ENCODE results near the gene LHPP.
"Not testable (repeated sequence)": the region's sequence is repeated elsewhere in the genome, so short reads cannot be mapped to it uniquely, and the experiment has no call there.

Gene LHPP

DNA sequence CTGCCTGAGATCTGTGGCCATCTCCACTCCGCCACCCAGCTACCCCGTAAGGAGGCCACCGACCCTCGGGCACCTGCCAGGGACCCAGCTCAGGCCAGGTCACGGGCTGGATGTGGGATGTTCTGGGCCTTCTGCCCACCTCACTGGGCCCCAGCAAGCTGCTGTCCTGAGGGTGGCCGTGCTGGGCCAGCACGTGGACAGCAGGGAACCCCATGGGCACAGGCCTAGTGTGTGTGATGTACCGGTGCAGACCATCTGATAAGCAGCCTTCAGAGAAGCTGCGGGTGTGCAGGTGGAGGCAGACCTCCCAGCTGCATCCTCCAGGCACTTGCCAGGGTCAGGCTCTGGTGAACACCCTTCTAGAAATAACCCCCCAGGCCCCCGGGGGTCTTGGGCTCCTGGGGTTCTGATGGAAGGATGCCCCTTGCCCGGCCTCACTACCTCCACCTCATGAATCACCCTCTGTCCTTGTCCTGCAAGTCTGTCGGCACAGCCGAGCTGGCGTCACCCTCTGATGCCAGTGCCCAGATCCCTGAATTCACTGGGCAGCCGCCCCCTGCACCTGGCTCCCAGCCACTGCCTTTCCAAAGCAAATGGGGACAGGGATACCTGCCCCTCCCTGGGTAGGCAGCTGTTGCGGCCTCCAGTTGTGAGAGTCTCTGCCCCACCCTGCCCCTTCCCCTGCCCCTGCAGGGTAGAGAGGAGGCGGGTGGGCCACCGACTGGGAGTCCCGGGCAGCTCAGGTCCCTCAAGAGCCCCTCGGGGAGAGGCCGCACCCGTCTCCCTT, 142.8 kb downstream of the LHPP start:
- no peak for DNase-seq (ENCODE audit: low read depth in 2 of 2, low spot score in 1 of 2)

DNA sequence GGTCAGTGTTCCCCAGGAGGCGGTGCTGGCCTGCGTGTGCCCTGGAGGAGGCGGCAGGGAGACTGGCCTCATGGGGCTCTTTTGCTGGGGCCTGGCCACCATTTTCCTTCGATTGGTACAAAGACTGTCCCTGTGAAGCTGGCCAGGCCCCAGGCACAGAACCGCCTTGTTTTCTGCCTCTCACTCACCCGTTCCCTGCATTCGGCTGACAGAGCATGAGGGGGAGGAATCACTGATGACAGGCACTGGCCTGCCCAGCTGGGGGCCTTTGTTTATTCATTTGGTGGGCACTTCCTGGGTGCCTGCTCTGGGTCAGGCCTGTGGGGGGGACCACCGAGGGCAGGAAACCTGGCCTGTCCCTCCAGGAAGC, 143.4 kb downstream of the LHPP start:
- DNase-seq (ENCODE audit: low read depth in 2 of 2, low spot score in 1 of 2) = no peak

DNA sequence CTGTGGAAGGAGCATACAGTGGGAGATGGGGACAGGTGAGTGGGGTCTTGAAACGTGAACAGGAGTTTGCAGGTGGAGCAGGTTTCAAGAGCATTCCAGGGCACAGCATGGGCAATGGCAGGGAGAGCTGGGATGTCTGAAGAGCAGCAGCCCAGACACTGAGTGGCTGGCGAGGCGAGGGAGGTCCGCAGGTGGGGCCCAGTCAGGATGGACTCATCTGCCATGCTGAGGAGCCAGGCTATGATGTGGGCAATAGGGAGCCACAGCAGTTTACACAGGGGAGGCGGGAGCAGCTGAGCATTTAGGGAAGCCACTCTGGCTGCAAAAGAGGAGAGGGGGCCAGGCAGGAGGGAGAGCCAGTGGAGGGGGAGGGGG, 143.8 kb downstream of the LHPP start:
- DNase-seq (ENCODE audit: low read depth in 2 of 2, low spot score in 1 of 2) = no peak

DNA sequence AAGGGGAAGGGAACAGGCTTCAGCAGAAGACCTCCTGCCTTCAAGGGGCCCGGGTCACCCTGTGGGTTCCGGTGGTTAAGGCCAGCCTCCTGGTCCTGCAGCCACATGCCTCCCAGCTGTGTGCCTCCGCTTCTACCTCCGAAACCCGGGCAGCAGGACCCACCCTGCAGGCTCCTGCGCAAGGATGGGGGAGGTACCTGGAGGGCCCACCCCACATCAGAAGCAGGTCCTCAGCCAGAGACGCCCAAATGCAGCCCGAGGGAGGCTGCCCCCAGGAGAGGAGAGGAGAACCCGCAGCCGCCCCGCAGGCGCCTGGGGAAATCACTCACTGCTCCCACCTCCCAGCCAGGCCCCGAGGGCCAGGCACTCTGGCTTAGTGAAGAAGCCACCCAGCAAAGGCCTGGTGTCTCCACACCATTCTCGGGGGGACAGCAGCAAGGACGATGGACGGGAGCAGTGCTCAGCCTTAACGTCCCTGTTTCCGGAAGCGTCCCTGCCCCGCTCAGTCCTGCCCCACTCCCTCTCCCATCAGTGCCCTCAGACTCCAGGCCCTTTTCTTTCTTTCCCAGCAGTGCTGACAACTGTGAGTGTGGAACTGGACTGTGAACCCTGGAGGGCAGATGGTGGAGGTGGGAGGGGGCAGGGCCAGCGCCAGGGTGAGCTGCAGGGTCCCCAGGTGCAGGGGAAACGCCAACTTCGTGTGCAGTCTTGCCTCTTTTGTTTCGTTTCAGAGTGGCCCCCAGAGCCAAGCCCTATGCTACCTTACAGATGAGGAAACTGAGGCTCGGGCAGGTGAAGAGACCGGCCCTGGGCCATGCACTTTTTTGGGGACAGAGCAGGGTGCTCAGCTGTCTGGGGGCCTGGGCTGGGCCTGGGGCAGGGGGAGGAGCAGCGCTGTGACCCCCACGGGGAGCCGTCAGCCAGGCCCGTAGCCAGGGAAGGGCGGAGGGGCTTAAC, 144.5 kb downstream of the LHPP start:
- DNase-seq (ENCODE audit: low read depth in 2 of 2, low spot score in 1 of 2) = no peak

DNA sequence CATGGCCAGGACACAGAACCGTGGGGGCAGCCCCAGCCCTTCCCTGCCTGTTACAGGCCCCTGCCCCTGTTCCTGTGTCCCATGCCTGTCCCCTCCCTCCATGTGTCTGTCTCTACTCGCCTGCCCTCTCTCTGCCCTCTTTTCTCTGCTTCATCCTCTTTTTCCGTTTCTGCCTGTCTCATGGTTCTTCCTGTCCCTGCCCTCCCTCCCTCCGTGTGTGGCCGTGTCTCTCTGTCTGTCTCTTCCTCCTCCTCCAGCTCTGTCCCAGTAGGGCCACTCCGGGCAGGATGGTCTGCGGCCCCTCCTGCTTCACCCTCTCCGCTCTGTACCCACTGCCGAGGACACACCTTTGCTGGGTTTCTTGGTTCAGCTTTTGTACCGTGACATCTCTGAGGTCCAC, 145.2 kb downstream of the LHPP start:
- DNase-seq (ENCODE audit: low read depth in 2 of 2, low spot score in 1 of 2) = no peak

DNA sequence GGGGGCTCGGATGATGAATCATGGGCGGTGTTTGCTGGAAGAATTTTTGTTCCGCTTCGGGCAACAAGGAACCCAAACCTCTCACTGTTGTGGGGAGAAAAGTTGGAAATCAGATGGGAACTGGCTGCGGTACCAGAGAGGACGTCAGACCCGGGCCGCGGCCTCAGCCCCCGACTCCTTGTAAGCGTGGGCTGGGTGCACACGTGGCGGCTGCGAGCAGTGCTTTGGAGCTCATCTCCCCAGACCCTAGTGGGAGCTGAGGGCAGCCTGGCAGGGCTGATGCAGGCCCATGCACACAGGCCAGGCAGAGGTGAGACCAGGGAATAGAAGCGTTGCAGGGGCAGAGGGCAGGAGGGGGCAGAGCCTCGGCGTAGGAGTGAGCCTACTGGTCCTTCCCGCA, 146.1 kb downstream of the LHPP start:
- no peak for DNase-seq (ENCODE audit: low read depth in 2 of 2, low spot score in 1 of 2)

DNA sequence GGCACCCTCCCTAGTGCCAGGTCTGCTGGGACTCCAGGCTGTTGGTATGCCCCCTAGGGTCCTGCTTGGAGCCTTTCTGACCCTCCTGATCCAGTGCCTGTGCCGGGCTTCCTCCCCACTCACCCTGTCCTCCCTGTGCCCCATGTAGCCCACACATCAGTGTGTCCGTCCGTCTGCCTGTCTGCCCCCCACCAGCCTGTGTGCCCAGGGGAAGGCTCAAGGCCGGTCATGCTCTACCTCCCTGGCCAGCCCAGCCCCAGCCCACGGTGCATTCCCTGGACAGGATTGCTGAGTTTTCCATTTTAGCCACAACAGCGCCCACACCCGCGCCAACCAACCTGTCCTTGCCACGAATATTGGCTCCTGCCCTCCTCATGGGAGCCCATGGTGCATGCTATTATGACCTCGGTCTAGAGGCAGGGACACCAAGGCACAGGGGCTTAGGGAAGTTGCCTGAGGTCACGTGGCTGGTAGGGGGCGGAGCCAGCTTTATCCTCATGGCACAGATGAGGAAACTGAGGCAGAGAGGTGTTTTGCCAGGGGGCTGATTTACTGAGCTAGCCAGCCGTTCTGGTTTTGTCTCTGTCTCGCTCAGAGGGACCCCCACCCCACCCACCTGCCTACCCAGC, 146.6 kb downstream of the LHPP start:
- no peak for DNase-seq (ENCODE audit: low read depth in 2 of 2, low spot score in 1 of 2)

DNA sequence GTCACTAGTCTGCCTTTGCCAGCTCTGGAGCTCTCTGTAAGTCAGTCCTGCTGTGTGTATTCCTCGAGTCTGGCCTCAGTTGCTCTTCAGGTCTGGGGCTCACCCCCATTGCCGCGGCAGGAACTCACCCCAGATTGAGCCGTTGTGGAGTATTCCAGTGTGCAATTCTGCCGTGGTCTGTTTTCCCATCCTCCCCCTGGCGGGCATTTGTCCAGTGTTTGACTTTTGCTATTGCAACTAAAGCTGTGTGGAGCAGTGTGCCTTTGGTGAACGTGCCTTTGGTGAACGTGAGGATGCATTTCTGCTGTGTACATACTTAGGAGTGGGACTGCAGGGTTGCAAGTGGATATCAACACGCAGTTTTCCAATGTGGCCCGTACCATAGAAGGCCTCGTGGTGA, 148.1 kb downstream of the LHPP start:
- DNase-seq (ENCODE audit: low read depth in 2 of 2, low spot score in 1 of 2) = no peak

DNA sequence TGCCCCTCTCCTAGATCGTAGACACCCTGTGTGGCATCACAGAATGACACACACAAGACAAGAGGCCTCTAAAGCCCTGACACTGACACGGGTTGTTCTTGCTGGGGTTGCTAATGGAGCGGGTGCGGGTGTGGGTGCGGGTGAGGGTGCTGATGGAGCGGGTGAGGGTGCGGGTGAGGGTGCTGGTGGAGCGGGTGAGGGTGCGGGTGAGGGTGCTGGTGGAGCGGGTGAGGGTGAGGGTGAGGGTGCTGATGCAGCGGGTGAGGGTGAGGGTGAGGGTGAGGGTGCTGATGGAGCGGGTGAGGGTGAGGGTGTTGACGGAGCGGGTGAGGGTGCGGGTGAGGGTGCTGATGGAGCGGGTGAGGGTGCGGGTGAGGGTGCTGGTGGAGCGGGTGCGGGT, 148.6 kb downstream of the LHPP start:
- DNase-seq (ENCODE audit: low read depth in 2 of 2, low spot score in 1 of 2) = not testable (repeated sequence)

DNA sequence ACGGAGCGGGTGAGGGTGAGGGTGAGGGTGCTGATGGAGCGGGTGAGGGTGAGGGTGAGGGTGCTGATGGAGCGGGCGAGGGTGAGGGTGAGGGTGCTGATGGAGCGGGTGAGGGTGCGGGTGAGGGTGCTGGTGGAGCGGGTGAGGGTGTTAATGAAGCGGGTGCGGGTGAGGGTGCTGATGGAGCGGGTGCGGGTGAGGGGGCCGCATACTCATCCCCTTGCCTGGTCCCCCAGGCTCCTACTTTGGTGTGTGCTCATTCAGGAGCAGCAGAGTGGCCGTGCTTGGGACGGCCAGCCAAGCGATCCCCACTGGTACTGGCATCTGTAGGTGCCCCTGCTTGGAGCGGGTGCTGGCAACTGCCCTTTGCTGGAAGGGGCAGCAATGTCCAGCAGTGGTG, 149.2 kb downstream of the LHPP start:
- not testable (repeated sequence) for DNase-seq (ENCODE audit: low read depth in 2 of 2, low spot score in 1 of 2)

DNA sequence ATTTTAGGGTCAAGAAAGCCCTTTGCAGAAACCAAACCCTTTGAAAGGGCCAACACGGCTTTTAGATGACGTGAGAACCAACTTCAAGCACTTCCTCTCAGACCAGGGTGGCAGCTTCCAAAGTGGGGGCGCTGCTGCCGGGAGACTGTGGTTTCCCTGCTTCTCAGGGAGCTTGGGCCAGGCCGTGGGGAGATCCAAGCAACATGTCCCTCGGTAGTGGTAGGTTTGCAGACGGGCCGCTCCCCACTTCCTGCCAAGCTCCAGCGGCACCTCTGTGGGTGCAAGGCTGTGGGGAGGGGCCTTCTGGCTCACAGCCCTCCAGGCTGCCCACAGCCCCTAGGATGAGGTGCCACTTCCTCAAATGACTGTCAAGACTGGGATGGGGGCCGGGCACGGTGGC, 150.1 kb downstream of the LHPP start:
- no peak for DNase-seq (ENCODE audit: low read depth in 2 of 2, low spot score in 1 of 2)

DNA sequence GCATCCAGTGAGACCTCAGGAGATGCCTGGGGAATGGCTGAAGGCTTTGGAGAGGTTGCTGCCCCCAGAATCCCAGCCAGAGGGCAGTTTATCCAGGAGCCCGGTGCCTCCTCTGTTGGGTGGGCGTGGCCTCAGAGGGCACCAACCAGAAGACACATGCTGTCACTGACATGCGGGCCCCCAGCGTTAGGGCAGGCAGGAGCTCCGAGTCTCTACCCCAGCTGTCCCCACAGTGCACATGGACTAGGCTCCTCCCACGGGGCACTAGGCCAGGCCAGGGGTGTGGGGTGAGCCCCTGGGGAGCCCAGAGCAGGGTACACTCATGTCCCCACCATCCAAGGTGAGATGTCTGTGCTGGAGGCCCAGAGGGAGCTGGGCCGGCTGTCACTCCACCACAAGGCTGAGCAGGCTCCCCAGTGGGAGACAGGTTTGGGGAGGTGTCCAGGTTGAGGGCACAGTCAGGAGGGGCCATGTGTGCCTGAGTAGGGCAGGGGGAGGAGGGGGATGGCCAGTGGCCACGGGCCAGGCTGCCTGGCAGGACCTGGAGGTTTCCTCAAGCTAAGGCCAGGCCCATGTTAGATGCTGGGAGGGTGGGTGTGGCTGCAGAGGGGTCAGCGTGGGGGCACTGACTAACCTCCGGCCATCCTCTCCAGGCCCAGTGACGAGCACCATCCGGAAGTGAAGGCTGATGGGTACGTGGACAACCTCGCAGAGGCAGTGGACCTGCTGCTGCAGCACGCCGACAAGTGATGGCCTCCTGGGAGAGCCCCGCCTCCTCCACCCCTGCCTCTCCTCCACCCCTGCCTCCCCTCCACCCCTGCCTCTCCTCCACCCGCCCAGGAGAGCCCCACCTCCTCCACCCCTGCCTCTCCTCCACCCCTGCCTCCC, 151.2 kb downstream of the LHPP start:
- DNase-seq (ENCODE audit: low read depth in 2 of 2, low spot score in 1 of 2) = no peak

DNA sequence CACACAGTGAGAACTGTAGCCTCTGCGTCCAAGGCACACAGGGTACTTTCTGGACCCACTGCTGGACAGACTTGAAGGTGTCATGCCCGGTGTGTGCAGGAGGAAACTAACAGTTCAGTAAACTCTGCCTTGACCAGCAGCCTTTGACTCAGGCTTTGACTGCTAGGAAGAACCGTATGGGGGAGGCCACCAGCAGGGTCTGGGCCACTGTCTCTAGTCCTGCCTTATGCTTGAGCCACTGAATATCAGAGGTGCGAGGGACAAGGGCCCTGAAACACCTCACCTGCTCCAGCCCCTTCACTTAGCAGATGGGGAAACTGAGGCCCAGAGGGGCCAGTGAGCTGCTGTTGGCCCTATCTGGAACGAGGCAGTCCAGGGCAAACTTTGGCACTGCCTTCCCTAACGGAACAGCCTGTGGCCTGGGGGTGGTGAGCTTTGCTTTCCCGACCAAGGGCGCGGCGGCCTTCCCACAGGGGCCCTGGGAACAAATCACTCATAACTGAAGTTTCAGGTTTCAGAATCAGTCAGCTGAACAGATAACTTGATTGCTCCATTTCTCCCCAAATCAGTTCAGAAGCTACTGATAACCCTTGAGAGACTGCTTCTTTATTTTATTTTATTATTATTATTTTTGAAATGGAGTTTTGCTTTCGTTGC, 152.5 kb downstream of the LHPP start:
- DNase-seq (ENCODE audit: low read depth in 2 of 2, low spot score in 1 of 2) = no peak

DNA sequence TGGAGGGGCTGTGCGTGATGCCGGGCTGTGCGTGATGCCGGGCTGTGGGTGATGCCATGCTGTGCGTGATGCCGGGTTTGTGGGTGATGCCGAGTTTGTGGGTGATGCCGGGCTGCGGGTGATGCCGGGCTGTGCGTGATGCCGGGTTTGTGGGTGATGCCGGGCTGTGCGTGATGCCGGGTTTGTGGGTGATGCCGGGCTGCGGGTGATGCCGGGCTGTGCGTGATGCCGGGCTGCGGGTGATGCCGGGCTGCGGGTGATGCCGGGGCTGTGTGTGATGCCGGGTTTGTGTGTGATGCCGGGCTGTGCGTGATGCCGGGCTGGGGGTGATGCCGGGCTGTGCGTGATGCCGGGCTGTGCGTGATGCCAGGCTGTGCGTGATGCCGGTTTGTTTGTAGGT, 153.6 kb downstream of the LHPP start:
- no peak for DNase-seq (ENCODE audit: low read depth in 2 of 2, low spot score in 1 of 2)

DNA sequence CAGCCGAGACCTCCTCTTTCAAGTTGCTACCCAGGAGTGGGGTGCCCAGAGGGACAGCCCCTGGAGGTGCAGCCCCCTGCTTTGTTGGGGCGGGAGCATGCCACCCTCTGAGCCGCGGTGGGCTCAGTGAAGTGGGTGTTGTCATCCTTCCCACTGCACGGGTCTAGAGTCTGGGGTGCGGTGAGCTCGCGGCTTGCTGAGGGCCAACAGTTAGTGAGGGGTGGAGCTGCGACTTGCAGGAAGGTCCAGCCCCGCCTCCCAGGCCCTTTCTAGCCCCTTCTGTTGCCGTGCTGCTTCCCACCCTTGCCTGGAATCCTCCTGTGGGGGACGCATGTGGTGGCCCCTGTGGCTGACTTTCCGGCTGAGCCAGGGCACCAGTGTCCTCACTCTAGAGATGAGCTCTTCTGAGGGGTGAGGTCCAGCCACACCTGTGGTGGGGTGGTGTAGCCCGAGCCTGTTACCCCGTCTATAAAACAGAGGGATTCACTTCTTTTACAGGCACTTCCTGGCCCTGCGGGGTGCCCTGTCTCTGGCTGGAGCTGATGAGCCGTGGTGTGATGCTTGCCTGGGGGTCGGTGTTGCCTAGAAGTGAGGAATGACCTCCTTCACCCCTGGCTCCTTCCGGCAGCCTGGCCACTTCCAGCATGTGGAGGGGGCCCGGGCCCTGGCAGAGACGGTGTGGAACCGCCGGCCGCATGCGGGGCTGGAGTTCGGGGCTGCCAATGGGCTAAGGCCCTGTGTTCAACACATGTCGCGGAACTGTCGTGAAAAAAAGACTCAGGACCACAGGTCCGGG, 154.6 kb downstream of the LHPP start:
- DNase-seq (ENCODE audit: low read depth in 2 of 2, low spot score in 1 of 2) = no peak

DNA sequence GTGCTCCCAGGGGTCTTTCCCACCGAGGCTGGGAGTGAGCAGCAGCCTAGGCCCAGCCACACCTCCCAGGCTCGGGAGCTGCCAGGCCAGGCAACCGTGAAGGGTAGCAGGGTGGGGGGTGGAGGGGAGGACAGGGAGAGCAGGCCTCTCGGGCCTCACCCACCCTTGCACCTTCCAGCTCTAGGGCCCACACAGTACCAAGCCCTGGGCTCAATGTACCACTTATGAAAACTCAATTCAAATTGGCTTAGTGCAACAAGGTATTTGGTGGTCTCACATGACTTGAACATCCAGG, 155.2 kb downstream of the LHPP start:
- no peak for DNase-seq (ENCODE audit: low read depth in 2 of 2, low spot score in 1 of 2)

DNA sequence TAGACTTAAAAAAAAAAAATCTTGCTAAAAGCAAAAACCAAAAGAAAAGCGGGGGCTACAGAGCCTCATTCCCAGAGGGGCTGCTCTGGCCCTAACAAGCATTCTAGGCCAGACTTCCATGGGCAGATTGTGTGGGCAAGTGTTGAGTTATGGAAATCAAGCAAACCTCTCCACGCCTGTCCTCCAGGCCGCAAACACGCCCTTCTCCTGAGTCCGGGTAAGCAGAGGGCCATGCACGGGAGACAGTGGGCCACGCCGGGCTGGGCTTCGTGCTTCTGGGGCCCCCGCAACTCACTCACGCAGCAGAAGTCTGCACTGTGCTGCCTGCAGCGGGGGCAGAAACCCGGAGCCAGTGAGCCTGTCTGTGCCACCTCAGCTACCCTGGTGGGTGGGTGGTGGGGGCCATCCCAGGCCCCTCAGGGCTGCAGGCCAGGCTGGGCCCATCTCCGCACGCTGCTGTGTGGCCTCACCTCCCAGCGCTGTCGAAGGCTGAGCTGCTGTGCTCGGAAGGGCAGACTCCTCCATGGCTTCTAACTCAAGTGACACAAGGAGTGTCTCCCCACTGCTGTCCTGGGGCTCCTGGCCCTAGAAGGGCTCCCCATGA, 156.9 kb downstream of the LHPP start:
- no peak for DNase-seq (ENCODE audit: low read depth in 2 of 2, low spot score in 1 of 2)

DNA sequence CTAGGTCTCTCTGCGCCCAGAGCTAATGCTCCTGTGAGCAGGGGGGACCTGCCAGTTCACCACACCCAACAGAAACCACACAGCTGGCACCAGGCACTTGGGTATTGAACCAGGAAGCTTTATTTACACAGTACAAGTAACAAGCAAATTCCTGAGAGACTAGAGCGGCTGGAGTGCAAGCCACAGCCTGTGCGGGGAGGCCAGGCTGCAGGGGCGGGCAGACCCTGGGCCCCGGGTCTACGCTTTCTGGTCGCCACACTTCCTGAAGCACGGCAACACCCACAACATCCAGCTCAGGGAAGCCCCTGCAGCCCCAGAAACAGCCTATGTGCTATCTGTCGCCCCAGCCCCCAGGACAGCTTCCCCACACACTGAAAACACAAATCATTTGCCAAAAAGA, 157.6 kb downstream of the LHPP start:
- DNase-seq (ENCODE audit: low read depth in 2 of 2, low spot score in 1 of 2) = no peak

DNA sequence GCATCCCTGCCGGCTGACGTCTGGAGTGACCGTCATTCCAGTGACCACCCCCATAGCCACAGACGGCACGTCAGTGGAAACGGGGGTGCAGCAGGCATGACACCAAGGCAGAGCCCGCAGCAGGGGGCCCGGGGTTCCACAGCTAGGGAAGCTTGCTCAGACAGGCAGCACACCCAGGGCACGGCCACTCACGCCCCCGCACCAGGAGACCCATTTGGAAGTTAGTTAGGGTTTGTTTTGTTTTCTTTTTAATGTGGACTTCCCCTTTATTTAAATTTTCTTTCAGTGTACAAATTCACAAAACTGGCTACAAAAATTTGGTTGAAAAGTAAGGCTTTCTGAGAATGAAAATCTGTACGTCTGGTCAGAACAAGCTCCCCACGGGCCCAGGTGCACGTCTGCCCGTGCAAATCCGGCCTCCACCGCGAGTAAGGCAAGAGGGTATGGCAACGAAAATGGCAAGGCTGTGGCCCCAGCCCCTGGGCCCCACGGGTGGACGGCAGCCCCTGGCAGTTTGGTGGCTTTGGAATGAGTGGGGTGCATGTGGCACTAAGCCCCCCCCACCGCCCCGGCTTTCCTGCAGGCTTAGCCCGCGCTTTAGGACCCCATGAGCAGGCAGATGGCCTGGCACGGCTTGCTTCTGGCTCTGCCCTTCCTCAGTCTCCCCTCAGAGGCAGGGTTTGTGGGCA, 158.3 kb downstream of the LHPP start:
- DNase-seq (ENCODE audit: low read depth in 2 of 2, low spot score in 1 of 2) = no peak
